ENCODE data around the gene TRNP1. TPM values are rescaled to one million over a fixed set of nuclear protein-coding genes. Genes with fewer than 3 reads are reported as not detected.

Gene TRNP1
- total and polyA plus RNA-seq, 10 of the 15 experiments (the other 5 are each of a cell fraction or from before 2014, with no cell fraction given): 0.13 TPM; not detected in 9

GRCh38 chr1:26970810-26971209 lies 22.7 kb upstream of the TRNP1 start (continued):
- TF ChIP-seq ZNF687 (IDR thresholded peaks at IDR 0.05) (no peak), HSF1 (IDR thresholded peaks at IDR 0.05; ENCODE audit: low read depth, low read length) (no peak), MTA3 (IDR thresholded peaks at IDR 0.05; ENCODE audit: borderline replicate concordance, low read length) (no peak), ATF2 (IDR thresholded peaks at IDR 0.05; ENCODE audit: low read length) (no peak), JUND (IDR thresholded peaks at IDR 0.05; ENCODE audit: low read depth, low read length) (no peak), ASH2L (IDR thresholded peaks at IDR 0.05; ENCODE audit: borderline replicate concordance, low read depth) (no peak), NR2C1 (IDR thresholded peaks at IDR 0.05) (no peak), ZNF274 (IDR thresholded peaks at IDR 0.05; ENCODE audit: insufficient read depth, insufficient read length) (no peak)

Measured in GM12878 (cell line).